ENCODE data around the gene SOCS1. TPM values are rescaled to one million over a fixed set of nuclear protein-coding genes. Genes with fewer than 3 reads are reported as not detected.

Gene SOCS1
- total RNA-seq, 1 donor from 2014 or later, result 0.73 TPM

GRCh38 chr16:11262915-11263314, 6.9 kb upstream of the SOCS1 start:
- no peak for DNase-seq (ENCODE audit: low read depth, low spot score)

GRCh38 chr16:11260596-11260966, 4.6 kb upstream of the SOCS1 start:
- DNase-seq (ENCODE audit: low read depth, low spot score), result no peak

GRCh38 chr16:11259655-11260595, 3.9 kb upstream of the SOCS1 start:
- DNase-seq (ENCODE audit: low read depth, low spot score), result no peak

- no peak for DNase-seq (ENCODE audit: low read depth, low spot score)
These were observed 2.8 kb upstream of the SOCS1 start for GRCh38 chr16:11258553-11259492.

GRCh38 chr16:11257131-11257938, 1.3 kb upstream of the SOCS1 start:
- peak; percentile 63 for DNase-seq (ENCODE audit: low read depth, low spot score)

- DNase-seq (ENCODE audit: low read depth, low spot score), result no peak
These were observed 692 bp upstream of the SOCS1 start for GRCh38 chr16:11256661-11257130.

GRCh38 chr16:11254913-11255736, 879 bp downstream of the SOCS1 start:
- DNase-seq (ENCODE audit: low read depth, low spot score), result no peak

GRCh38 chr16:11253995-11254912, 1.8 kb downstream of the SOCS1 start:
- no peak for DNase-seq (ENCODE audit: low read depth, low spot score)

- DNase-seq (ENCODE audit: low read depth, low spot score), result no peak
These were observed 2.7 kb downstream of the SOCS1 start for GRCh38 chr16:11253009-11253994.

- no peak for DNase-seq (ENCODE audit: low read depth, low spot score)
These were observed 3.5 kb downstream of the SOCS1 start for GRCh38 chr16:11252482-11252931.

- DNase-seq (ENCODE audit: low read depth, low spot score), result no peak
These were observed 4.2 kb downstream of the SOCS1 start for GRCh38 chr16:11251525-11252481.

GRCh38 chr16:11250786-11251524, 5.0 kb downstream of the SOCS1 start:
- DNase-seq (ENCODE audit: low read depth, low spot score), result no peak

- no peak for DNase-seq (ENCODE audit: low read depth, low spot score)
These were observed 5.8 kb downstream of the SOCS1 start for GRCh38 chr16:11250091-11250785.

- no peak for DNase-seq (ENCODE audit: low read depth, low spot score)
These were observed 6.6 kb downstream of the SOCS1 start for GRCh38 chr16:11249233-11250061.

Data from pulmonary artery endothelial cell (primary cell).